HAP-1 (cell line): ENCODE measurements around the gene NTM.

Experiments
- DNase-seq, 2 experiments: peaks; one replicate each; pipeline ENCODE4 v3.0.0-alpha.2; 2016 to 2020; ENCODE audit warnings: low spot score in 2 of 2
- H3K27me3 ChIP-seq: fragments of 250-450 bp; sonication (Bioruptor Pico); 2 replicates; pipeline ENCODE4 v1.5.1; 2020; ENCODE audit warnings: low read depth, mild to moderate bottlenecking, moderate library complexity
- H3K36me3 ChIP-seq: fragments of 250-450 bp; sonication (Bioruptor Pico); replicated peaks from 2 replicates; pipeline ENCODE4 v1.5.1; 2020; ENCODE audit warnings: mild to moderate bottlenecking
- H3K4me1 ChIP-seq: fragments of 250-450 bp; sonication (Bioruptor Pico); 2 replicates; pipeline ENCODE4 v1.5.1; 2020; ENCODE audit warnings: mild to moderate bottlenecking
- H3K4me3 ChIP-seq: fragments of 250-450 bp; sonication (Bioruptor Pico); 2 replicates; pipeline ENCODE4 v1.5.1; 2020; ENCODE audit warnings: mild to moderate bottlenecking, moderate library complexity
- H3K9me3 ChIP-seq: fragments of 250-450 bp; sonication (Bioruptor Pico); 2 replicates; pipeline ENCODE4 v1.5.1; 2020; ENCODE audit warnings: mild to moderate bottlenecking, moderate library complexity
- in situ Hi-C: fragments of 300-500 bp; cut with MboI; formaldehyde crosslinking; loops from 3 replicates; pipeline ENCODE4 v1.14.3; 2020; ENCODE audit warnings: low sequenced_read_pairs, inconsistent platforms, mixed read lengths

The NTM gene

GRCh38 chr11:131877246-131877942, 507.0 kb downstream of the NTM start:
- Histone ChIP-seq H3K36me3 (no peaks in the 10 kb centered on the region), H3K27me3 (no peaks in the 10 kb centered on the region), H3K4me3 (no peak overlapping the region), H3K9me3 (no peaks in the 10 kb centered on the region), H3K4me1 (no peaks in the 10 kb centered on the region)
- in situ Hi-C loops = no loop called here
- DNase-seq = no peak

GRCh38 chr11:131880316-131880715, 509.9 kb downstream of the NTM start:
- DNase-seq = no peak
- no peaks in the 10 kb centered on the region for H3K4me1 ChIP-seq
- no peaks in the 10 kb centered on the region for H3K9me3 ChIP-seq
- in situ Hi-C loops = no loop called here
- no peaks in the 10 kb centered on the region for H3K27me3 ChIP-seq
- H3K4me3 ChIP-seq = no peak overlapping the region
- H3K36me3 ChIP-seq = no peaks in the 10 kb centered on the region

- no peaks in the 10 kb centered on the region for H3K36me3 ChIP-seq
- no peaks in the 10 kb centered on the region for H3K27me3 ChIP-seq
- H3K4me1 ChIP-seq = no peaks in the 10 kb centered on the region
- in situ Hi-C loops = no loop called here
- H3K9me3 ChIP-seq = no peaks in the 10 kb centered on the region
- no peak overlapping the region for H3K4me3 ChIP-seq
- no peak for DNase-seq
These were observed 510.6 kb downstream of the NTM start for GRCh38 chr11:131880976-131881375.

- Histone ChIP-seq H3K36me3 (no peaks in the 10 kb centered on the region), H3K4me3 (no peak overlapping the region), H3K4me1 (no peaks in the 10 kb centered on the region), H3K27me3 (no peaks in the 10 kb centered on the region), H3K9me3 (no peaks in the 10 kb centered on the region)
- in situ Hi-C loops = no loop called here
- no peak for DNase-seq
These were observed 512.9 kb downstream of the NTM start for GRCh38 chr11:131883332-131883731.

GRCh38 chr11:131884461-131885073, 514.2 kb downstream of the NTM start:
- Histone ChIP-seq H3K4me1 (no peaks in the 10 kb centered on the region), H3K9me3 (no peaks in the 10 kb centered on the region), H3K4me3 (no peak overlapping the region), H3K36me3 (no peaks in the 10 kb centered on the region), H3K27me3 (no peaks in the 10 kb centered on the region)
- in situ Hi-C loops = no loop called here
- DNase-seq = no peak

GRCh38 chr11:131885431-131885830, 515.0 kb downstream of the NTM start:
- in situ Hi-C loops = no loop called here

GRCh38 chr11:131886201-131886600, 515.8 kb downstream of the NTM start:
- Histone ChIP-seq H3K9me3 (no peaks in the 10 kb centered on the region), H3K27me3 (no peaks in the 10 kb centered on the region), H3K4me3 (no peak overlapping the region), H3K4me1 (no peaks in the 10 kb centered on the region), H3K36me3 (no peaks in the 10 kb centered on the region)
- in situ Hi-C loops = no loop called here
- no peak for DNase-seq

More at GRCh38 chr11:131885431-131885830, 515.0 kb downstream of the NTM start:
- Histone ChIP-seq H3K4me1 (no peaks in the 10 kb centered on the region), H3K36me3 (no peaks in the 10 kb centered on the region), H3K9me3 (no peaks in the 10 kb centered on the region), H3K27me3 (no peaks in the 10 kb centered on the region), H3K4me3 (no peak overlapping the region)
- DNase-seq = no peak

GRCh38 chr11:131888230-131888855, 517.9 kb downstream of the NTM start:
- Histone ChIP-seq H3K9me3 (no peaks in the 10 kb centered on the region), H3K4me3 (no peak overlapping the region), H3K4me1 (no peaks in the 10 kb centered on the region), H3K36me3 (no peaks in the 10 kb centered on the region), H3K27me3 (no peaks in the 10 kb centered on the region)
- in situ Hi-C loops = no loop called here
- no peak for DNase-seq

- no peaks in the 10 kb centered on the region for H3K4me1 ChIP-seq
- no peaks in the 10 kb centered on the region for H3K27me3 ChIP-seq
- no peaks in the 10 kb centered on the region for H3K9me3 ChIP-seq
- no peak overlapping the region for H3K4me3 ChIP-seq
- no peak for DNase-seq
- H3K36me3 ChIP-seq = no peaks in the 10 kb centered on the region
- in situ Hi-C loops = no loop called here
These were observed 518.7 kb downstream of the NTM start for GRCh38 chr11:131889146-131889577.

- no peak overlapping the region for H3K4me3 ChIP-seq
- no peaks in the 10 kb centered on the region for H3K36me3 ChIP-seq
- H3K4me1 ChIP-seq = no peaks in the 10 kb centered on the region
- H3K27me3 ChIP-seq = no peaks in the 10 kb centered on the region
- in situ Hi-C loops = no loop called here
- H3K9me3 ChIP-seq = no peaks in the 10 kb centered on the region
- no peak for DNase-seq
These were observed 519.6 kb downstream of the NTM start for GRCh38 chr11:131889760-131890581.

- no peak for DNase-seq
- H3K36me3 ChIP-seq = no peaks in the 10 kb centered on the region
- H3K27me3 ChIP-seq = no peaks in the 10 kb centered on the region
- H3K9me3 ChIP-seq = no peaks in the 10 kb centered on the region
- in situ Hi-C loops = no loop called here
- no peak overlapping the region for H3K4me3 ChIP-seq
- H3K4me1 ChIP-seq = no peaks in the 10 kb centered on the region
These were observed 522.9 kb downstream of the NTM start for GRCh38 chr11:131893103-131893890.

GRCh38 chr11:131893988-131894387, 523.6 kb downstream of the NTM start:
- Histone ChIP-seq H3K4me1 (no peaks in the 10 kb centered on the region), H3K27me3 (no peaks in the 10 kb centered on the region), H3K4me3 (no peak overlapping the region), H3K36me3 (no peaks in the 10 kb centered on the region), H3K9me3 (no peaks in the 10 kb centered on the region)
- in situ Hi-C loops = no loop called here
- DNase-seq = no peak
